NCI-H510A treated with DMSO at 0.1 percent for 48 hours (cell line): ENCODE data around the gene HOXA6.
A peak's percentile ranks its signal among the peaks of the same experiment; 100 is the strongest.

Experiments used
- DNase-seq: peaks from one replicate; lab custom pipeline; 2025; lab: John Stamatoyannopoulos, UW

Gene HOXA6

GRCh38 chr7:27121684-27122076, 25.9 kb downstream of the HOXA6 start:
- no peak for DNase-seq

GRCh38 chr7:27119412-27119911, 28.1 kb downstream of the HOXA6 start:
- no peak for DNase-seq

- DNase-seq, result no peak
These were observed 29.0 kb downstream of the HOXA6 start for GRCh38 chr7:27118580-27118979.

- DNase-seq, result no peak
These were observed 29.6 kb downstream of the HOXA6 start for GRCh38 chr7:27117887-27118491.

GRCh38 chr7:27116962-27117886, 30.4 kb downstream of the HOXA6 start:
- DNase-seq, result no peak

- no peak for DNase-seq
These were observed 31.3 kb downstream of the HOXA6 start for GRCh38 chr7:27116031-27116961.

GRCh38 chr7:27115221-27116026, 32.1 kb downstream of the HOXA6 start:
- DNase-seq, result no peak

- DNase-seq, result no peak
These were observed 32.7 kb downstream of the HOXA6 start for GRCh38 chr7:27114881-27115220.

GRCh38 chr7:27113991-27114769, 33.4 kb downstream of the HOXA6 start:
- DNase-seq, result no peak

- no peak for DNase-seq
These were observed 34.3 kb downstream of the HOXA6 start for GRCh38 chr7:27112955-27113949.

GRCh38 chr7:27112361-27112760, 35.2 kb downstream of the HOXA6 start:
- DNase-seq, result no peak

GRCh38 chr7:27111751-27112277, 35.8 kb downstream of the HOXA6 start:
- no peak for DNase-seq

GRCh38 chr7:27111042-27111750, 36.4 kb downstream of the HOXA6 start:
- no peak for DNase-seq

GRCh38 chr7:27110186-27111031, 37.2 kb downstream of the HOXA6 start:
- DNase-seq, result no peak

- no peak for DNase-seq
These were observed 37.9 kb downstream of the HOXA6 start for GRCh38 chr7:27109466-27110185.

GRCh38 chr7:27108390-27109127, 39.0 kb downstream of the HOXA6 start:
- peak; percentile 61 for DNase-seq
